NCI-H2196 treated with DMSO at 0.1 percent for 48 hours (cell line): ENCODE results near the gene SUDS3.
"Not testable (repeated sequence)": the region's sequence is repeated elsewhere in the genome, so short reads cannot be mapped to it uniquely, and the experiment has no call there.

Source experiments
- DNase-seq: peaks from one replicate; lab custom pipeline; 2025; ENCODE audit not compliant: unreplicated experiment; lab: John Stamatoyannopoulos, UW

The SUDS3 gene

DNA sequence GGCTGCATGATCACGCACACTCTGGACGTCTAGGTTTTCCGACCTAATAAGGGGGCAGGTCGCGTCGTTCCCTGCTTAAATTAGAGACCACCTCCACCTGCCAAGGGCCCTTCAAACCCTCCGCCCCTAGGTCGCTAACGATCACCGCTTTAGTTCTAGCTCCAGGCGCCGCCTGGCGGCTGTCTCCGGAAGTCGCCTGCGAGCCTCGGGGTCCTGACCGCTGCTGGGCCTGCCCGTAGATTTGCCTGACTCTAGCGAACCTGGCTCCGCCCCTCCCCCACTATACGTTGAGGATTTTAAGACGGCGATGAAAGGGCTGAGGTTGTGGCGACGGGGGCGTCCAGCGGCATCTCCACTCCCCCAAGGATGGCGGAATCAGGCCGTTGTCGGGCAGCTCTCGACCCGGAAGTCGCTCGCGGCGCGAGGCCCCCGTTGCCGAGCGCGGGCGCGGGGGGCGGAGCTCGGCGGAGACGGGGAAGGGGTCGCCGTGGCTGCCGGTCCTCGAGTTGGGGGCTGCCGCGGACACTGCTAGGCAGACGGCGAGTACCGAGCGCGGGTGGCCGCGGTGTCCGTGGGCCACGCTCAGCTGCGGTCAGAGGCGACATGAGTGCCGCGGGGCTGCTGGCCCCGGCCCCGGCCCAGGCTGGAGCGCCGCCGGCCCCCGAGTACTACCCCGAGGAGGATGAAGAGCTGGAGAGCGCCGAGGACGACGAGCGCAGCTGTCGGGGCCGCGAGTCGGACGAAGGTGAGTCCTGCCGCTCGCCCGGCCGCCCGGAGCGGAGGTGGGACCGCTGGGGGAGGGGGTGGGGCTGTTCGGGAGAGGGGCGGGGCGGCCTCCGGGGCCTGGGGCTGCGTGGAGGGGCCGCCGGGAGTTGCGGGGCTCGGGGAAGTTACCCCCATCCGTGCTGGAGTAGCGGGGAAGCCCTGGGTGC, at the start of gene SUDS3:
Gene SUDS3 (plus strand): TSS at position 467 of the 932 bp plus-strand sequence. CDS start 137 bp downstream, at position 604.
- DNase-seq = peak; percentile 73

- no peak for DNase-seq
Measured at GRCh38 chr12:118326991-118327390, 49.4 kb upstream of the SUDS3 start.

- DNase-seq = no peak
Measured at GRCh38 chr12:118327391-118327790, 49.0 kb upstream of the SUDS3 start.

- DNase-seq = no peak
Measured at GRCh38 chr12:118328486-118329330, 47.6 kb upstream of the SUDS3 start.

GRCh38 chr12:118330421-118331018, 45.8 kb upstream of the SUDS3 start:
- no peak for DNase-seq

GRCh38 chr12:118332511-118332910, 43.8 kb upstream of the SUDS3 start:
- DNase-seq = no peak

GRCh38 chr12:118334241-118334640, 42.1 kb upstream of the SUDS3 start:
- no peak for DNase-seq

GRCh38 chr12:118334939-118335567, 41.3 kb upstream of the SUDS3 start:
- DNase-seq = no peak

GRCh38 chr12:118336123-118336522, 40.2 kb upstream of the SUDS3 start:
- no peak for DNase-seq

DNA sequence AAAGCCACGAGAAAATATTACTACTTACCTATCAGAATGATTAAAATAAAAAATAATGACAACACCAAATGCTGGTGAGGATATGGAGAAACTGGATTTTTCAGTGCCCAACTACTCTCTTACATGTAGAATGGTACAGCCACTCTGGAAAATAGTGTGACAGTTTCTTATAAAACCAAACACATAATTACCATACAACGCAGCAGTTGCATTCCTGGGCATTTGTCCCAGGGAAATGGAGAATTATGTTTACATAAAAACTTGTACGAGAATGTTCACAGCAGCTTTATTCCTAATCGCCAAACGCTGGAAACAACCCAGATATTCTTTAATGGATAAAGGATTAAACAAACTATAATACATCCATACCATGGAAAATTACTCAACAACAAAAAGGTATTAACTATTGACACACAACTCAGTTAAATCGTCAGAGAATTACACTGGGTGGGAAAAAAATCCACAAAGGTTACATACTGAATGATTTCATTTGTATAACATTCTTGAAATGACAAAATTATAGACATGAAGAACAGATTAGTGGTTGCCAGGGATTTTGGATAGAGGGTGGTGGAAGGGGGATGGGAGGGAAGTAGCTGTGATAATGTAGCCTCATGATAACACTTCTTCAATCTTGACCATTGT, 39.0 kb upstream of the SUDS3 start:
- no peak for DNase-seq

GRCh38 chr12:118342090-118342489, 34.3 kb upstream of the SUDS3 start:
- no peak for DNase-seq

GRCh38 chr12:118344829-118345228, 31.5 kb upstream of the SUDS3 start:
- DNase-seq = no peak

GRCh38 chr12:118345355-118345754, 31.0 kb upstream of the SUDS3 start:
- no peak for DNase-seq

- no peak for DNase-seq
Measured at GRCh38 chr12:118346895-118347294, 29.5 kb upstream of the SUDS3 start.

DNA sequence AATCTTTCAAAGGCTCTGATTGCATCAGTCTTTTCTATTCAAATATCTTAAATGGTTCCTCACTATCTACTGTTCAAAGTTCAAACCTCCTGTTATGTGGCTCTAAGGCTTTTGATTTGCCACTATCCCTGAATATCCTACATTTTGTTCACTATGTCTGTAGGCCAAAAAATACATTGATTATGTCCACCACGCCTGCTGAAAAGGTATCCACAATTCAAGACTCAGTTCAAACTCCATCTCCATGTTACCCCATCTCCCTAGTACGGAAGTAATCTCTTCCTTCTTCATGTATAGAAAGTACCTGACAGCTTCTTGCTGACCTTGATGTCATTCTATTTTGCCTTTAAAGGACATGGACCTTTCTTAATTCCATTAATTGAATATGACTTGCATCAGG, 28.4 kb upstream of the SUDS3 start:
- no peak for DNase-seq

DNA sequence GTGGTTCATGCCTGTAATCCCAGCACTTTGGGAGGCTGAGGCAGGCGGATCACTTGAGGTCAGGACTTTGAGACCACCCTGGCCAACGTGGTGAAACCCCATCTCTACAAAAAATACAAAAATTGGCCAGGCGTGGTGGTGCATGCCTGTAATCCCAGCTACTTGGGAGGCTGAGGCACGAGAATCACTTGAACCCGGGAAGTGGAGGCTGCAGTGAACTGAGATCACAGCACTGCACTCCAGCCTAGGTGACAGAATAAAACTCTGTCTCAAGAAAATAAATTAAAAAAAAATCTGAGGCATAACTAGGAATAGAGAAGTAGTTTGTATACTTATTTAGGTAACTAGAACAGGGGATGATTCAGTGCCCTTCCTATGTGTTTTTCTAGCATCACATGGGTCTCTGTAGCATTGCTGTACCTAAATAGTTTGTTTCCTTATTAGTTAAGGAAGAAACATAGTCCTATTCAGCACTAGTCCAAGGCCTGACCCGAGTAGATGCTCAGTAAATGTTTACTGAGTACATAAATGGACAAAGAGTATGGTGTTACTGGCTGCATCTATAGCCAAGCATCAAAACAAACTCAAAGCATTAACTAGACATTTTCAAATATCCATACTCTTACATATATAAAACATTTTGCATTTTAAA, 25.3 kb upstream of the SUDS3 start:
- no peak for DNase-seq

- DNase-seq = no peak
Measured at GRCh38 chr12:118353721-118354120, 22.6 kb upstream of the SUDS3 start.

- not testable (repeated sequence) for DNase-seq
Measured at GRCh38 chr12:118354503-118354902, 21.9 kb upstream of the SUDS3 start.

GRCh38 chr12:118354903-118355302, 21.5 kb upstream of the SUDS3 start:
- DNase-seq = no peak

GRCh38 chr12:118355843-118356242, 20.5 kb upstream of the SUDS3 start:
- no peak for DNase-seq
